DMS153 (cell line): ENCODE results near the gene KCTD8.

Experiments
- DNase-seq: peaks from one replicate; lab custom pipeline; 2025; lab: John Stamatoyannopoulos, UW

Gene KCTD8

DNA sequence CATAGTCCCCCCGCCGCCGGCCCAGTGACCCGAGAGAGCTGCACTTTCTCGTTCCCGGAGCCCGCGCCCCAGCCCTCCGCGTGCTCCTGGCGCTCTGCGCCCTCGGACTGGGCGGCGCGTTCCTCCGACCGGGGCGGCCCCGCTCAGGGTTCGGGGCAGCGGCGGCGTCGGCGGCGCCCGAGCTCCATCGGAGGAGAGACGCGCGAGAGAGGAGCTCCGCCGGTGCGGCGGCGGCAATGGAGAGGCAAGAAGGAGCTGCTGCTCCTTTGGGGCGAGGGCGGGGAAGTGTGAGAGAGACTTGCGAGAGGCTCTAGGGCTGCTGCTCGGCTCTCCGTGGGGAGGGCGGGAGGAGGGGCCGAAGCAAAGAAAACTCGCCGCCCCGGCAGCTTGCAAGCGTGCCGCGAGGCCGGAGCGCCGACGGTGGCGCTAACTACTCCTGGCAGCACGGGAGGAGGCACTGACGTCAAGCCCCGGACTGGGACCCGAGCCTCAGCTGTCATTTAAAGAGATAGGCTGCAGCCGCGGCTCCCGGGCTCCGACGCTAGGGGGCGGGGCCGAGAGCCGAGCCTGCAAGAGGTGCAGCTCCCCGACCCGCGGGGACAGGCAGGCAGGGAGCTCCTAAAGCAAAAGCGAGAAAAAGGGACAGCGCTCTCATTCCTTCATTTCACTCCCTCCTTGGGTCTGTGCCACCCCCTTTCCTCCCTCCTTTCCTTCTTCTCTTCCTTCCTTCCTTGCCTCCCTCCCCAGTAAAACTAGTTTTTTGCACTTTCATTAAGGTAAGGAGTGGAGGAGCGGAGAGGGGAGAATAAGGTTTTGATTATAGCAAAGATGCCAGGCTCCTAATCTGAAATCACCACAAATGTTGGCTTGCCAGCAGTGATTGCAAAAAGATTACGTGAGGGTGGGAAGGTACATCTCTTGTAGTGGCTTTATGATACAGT is at the start of gene KCTD8:
Gene KCTD8 (minus strand): TSS at position 289 of the 941 bp plus-strand sequence.
- DNase-seq: peak; percentile 81

DNA sequence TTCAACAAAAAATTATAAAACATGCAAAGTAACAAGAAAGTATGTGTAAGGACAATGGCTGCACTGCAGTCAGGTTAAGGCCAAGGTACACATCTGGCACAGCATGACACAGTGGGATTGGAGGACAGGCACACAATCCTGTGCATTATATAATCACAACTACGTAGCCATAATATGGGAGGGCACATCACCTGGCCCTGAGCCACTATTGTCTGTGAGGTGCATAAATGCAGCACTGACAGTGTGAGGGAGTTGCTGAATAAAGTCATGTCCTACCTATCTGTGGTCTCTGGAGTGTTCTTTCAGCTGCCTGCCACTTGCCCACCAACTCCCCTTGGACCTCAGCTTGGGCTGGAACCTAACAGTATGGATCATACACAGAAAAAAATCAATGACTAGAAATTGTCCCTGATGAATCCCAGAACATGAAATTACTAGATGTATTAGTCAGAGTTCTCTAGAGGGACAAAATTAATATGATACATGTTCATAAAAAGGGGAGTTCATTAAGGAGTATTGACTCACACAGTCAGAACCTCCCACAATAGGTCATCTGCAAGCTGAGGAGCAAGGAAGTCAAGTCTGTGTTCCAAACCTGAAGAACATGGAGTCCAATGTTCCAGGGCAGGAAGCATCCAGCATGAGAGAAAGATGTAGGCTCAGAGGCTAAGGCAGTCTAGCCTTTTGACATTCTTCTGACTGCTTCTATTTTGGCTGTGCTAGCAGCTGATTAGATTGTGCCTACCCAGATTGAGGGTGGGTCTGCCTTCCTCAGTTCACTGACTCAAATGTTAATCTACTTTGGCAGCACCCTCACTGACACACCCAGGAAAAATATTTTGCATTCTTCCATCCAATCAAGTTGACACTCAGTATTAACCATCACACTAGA is 46.4 kb upstream of the KCTD8 start:
- no peak for DNase-seq

DNA sequence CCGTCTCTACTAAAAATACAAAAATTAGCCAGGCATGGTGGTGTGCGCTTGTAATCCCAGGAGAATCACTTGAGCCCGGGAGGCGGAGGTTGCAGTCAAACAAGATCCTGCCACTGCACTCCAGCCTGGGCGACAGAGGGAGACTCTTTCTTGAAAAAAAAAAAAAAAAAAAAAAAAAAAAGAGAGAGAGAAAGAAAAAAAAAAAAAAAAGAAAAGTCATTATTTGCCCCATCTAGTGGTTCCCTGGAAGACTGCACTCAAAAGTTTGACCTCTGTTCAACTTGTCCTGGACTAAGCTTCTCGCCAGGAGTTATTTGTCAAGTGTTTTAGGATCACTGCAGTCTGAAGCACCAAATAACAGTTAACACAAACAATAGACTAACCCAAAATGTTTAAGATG is 45.3 kb upstream of the KCTD8 start:
- no peak for DNase-seq

DNA sequence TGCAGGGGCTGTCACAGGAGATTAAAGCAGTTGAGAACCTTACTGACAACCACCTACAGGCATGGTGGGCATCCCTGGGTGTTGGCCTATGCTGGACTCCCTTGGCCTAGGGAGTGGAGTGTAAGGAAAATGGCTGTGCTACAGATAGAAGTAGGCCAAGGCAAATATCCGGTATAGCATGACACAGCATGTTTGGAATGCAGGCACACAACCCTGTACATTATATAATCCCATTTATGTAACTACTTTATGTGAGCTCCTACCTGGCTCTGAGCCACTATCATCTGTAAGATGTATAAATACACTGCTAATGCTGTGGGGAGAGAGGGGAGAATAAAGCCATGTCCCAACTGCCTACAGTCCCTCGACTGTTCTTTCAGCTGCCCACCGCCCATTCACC is 38.7 kb upstream of the KCTD8 start:
- DNase-seq: peak; percentile 12

DNA sequence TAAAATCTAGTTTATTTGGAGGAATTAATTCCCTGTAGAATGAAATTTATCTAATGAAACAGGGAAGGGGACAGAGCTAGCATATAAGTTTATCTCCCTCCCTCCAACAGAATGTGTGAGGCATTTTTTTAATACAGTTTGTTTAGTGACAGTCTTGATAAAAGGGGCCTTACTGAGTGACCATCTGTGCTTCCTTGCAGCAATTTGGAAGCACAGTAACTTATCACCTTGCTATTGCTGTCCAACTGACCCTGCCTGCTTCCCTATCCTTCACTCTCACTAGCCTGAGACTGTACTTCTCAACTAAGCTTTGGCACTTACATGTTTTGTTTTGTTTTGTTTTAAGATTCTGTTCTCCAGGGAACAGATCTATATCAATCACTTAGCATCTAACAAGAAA is 31.1 kb upstream of the KCTD8 start:
- no peak for DNase-seq

DNA sequence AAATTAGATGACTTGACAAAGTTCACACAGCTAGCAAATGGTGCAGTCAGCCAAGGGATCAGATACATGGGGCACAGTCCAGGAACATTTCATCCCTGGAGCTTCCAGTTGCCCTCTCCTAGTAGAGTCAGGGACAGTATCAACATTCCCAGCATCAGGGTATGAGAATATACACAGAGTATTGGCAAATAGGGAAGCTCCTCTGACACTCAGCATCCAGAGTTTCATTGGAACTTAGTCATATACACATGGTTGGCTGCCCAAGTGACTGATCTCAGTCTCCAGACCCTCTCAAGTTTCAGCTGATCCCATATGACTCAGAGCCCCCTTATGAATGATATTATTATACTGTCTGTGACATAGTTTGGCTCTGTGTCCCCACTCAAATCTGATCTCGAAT is 13.7 kb upstream of the KCTD8 start:
- DNase-seq: no peak

DNA sequence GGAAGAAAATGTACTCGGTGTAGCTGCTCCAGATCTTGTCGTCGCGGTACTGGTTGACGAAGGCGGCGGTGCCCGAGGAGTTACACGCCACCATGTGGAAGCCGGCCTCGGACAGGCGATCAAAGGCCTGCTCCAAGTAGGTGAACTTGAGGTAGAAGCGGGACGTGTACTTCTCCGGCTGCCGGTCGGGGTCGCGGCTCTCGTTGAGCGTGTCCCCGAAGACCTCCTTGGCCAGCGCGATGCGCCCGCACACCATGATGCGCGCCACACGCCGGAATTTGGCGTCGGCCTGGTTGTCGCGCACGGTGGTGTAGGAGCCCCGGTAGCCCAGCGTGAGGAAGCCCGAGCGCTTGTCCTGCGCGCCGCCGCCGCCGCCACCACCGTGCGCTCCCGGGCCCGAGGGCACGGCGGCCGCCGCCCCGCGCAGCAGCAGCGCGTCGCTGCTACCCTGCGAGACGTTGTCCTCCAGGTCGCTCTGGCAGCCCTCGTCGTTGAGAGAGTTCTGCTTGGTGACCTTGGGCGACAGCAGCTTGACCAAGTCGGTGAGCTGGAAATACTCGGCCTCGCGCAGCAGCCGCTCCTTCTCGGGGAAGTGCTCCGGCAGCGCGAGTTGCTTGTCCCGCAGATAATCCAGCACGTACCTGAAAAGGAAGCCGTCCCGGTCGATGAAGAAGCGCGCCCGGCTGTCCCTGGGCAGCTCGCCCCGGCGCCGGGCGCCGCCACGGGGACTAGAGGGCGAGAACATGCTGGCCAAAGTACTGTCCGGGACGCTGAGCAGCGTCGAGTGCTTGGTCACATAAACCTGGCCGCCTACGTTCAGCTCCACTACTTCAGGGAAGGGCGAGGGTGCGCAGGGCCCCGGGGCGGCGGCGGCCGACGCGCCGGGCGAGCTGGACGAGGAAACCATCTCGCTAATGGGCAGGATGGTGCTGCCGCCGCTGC is 775 bp downstream of the KCTD8 start:
- DNase-seq: peak; percentile 4

DNA sequence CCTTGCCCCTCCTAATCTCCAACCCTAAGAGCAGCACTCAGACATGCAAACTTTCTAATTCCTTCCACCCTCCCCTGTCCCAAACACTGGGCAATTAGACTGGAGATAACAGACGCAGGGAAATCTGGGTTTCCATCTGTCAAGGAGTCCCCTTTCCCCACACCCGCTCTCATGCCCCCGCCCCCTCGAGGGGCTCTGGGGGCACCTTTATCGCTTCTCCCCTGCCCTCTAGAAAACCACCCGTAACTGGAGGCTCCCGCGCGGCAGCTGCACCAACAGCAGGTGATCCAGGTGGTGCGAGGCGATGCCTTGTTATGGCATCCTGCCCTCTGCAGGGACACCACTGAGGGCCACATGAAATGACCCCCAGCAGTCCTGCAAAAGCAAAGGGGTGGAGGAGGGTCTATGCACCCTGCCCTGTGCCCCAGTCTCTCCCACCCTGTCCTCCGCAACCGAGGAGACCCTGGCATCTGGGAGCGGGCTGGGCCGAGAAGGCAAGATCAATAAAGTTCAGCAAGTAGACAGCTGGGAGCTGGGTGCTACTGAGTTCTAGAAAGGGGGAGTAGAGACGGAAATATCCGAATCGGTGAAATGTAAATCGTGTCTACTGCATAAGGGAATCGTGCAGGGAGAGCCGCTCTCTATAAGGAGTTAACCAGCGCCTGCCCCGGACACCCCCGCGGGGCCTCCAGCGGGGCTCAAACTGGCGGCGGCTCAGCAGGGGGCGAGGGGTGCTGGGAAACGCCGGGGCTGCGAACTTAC is 1.6 kb downstream of the KCTD8 start:
- no peak for DNase-seq

DNA sequence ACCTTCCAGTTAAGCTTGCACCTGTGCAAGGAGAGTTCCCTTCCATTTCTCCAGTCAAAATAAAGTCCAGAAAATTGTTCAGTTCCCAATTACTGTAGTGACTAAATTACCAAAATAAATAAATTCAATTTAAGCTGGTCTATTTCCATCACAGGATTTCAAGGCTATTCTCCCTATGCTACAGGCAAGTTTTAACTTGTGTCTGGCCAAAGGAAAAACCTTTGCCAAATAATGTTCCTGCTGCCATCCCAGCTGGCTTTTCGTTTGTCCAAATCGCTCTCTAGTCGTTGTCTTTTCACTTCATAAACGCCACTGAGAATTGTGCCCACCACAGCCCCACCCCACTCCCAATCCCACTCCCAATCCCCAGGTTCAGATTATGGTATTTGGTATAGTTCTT is 2.4 kb downstream of the KCTD8 start:
- DNase-seq: no peak

DNA sequence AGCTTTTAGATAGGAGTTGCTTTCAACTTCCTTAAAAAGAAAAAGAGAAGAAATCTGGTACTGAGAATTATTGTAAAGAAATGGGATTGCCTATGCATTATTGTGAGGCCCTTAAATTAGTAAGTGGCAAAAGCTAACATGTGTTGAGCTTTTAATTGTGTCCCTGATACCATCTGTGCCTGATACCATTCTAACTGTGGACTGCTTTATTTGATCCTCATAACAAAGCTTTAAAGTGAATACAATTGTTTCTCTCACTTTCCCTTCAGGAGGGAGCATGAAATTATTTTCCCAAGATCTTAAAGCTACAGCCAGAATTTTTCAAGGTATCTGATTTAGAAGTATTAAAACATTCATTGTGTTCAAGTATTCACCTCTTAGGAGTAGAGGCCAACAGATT is 9.9 kb downstream of the KCTD8 start:
- DNase-seq: no peak

DNA sequence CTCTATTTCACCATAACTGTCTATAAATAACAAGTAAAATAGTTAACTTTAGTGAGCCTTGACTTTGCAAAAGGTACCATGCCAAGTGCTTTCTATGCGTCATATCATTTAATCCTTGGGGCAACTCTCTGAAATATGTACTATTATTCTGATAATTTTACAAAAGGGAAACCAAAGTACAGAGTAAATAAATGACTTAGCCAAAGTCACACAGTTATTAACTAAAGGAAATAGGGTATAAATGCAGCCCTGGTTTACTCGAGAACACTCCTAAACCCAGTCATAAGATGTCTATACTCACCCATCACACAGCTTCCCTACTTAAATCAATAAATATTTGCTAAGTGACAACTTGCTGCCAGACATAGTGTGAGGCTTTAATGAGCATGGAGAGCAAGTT is 14.4 kb downstream of the KCTD8 start:
- DNase-seq: no peak

DNA sequence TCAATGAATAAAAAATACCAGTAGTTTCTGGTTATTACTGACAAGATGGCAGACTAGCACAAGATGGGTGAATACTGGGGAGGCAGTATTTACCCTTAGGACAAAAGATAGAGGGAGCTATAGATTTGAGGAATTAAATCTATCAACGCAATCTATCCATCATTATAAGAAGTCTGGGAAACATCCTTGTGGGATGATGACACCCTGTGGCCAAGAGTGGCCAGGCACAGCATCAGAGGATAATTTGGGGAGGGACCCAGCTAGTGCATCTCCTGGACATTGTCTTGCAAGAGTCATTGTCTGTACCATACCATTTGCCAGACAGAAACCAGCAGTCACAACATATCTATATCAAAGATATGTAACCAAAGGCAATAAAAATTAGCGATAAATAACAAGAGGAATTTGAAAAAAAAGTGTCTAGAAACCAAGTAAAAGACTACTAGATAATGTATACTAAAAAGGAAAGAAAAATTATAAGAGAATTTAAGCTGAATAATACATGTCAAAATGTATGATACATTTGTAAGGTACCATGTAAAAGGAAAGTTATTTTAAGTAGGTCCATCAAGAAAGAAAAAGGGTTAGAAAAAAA is 22.9 kb downstream of the KCTD8 start:
- DNase-seq: no peak

DNA sequence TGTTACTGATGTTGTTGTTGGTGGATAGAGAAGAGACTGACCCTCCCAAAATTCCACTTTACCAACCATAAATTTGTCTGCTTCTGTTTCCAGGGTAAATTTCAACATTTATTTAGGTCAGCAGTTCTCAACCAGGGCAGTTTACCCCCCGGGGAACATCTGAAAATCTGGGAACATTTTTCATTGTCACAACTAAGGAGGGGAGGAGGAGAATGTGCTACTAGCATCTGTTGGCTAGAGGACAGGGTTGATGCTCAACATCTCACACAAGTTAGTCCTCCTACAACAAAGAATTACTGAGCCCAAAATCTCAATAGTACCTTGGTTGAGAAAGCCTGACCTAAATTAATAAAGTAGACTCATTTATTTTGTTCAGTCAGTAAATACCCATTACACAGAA is 25.7 kb downstream of the KCTD8 start:
- no peak for DNase-seq

DNA sequence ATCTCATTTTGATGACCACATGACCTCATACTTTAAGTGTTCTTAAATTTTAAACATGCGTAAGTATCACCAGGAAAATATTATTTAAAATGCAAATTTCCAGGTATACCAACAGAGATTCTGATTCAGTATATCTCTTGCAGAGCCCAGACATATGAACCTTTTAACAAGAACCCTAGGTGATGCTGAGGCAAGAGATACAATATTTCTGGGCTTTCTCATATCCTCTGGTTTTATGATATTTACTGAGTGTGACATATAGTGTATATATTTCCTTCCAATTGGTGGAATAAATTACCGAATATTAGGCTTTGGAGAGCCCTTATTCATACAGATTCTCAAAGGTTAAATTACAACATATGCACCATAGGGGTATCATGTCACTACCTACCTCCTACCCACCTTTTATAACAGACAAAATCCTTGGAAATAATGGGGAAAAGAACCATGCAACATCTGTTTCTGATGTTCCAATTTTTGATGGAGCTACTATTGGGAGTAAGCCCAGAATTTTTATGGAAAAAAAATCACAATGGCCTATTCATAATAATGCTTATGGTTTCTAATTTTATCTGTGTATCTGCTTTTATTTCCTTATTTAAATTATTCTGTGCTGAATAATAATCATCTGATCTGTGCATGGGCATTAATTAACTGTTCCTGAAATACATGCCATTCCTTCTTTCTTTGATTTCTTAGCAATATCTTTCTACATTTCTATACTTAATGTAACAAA is 27.1 kb downstream of the KCTD8 start:
- DNase-seq: no peak

DNA sequence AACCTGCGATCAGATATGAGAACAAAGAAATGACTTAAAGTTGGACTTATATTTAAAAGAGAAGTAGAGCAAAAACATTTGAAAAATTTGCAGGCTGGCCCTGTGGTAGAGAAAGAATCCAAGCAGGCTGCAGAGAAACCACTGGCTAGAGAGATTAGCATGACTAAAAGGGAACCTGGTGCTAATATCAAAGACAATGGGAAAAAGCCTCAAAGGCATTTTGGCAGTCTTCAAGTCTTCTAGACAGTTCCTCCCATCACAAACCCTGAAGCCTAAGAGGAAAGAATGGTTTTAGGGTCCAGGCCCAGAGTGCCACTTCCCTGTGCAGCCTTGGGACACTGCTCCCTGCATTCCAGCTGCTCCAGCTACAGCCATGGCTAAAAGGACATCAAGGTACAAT is 33.4 kb downstream of the KCTD8 start:
- DNase-seq: no peak

DNA sequence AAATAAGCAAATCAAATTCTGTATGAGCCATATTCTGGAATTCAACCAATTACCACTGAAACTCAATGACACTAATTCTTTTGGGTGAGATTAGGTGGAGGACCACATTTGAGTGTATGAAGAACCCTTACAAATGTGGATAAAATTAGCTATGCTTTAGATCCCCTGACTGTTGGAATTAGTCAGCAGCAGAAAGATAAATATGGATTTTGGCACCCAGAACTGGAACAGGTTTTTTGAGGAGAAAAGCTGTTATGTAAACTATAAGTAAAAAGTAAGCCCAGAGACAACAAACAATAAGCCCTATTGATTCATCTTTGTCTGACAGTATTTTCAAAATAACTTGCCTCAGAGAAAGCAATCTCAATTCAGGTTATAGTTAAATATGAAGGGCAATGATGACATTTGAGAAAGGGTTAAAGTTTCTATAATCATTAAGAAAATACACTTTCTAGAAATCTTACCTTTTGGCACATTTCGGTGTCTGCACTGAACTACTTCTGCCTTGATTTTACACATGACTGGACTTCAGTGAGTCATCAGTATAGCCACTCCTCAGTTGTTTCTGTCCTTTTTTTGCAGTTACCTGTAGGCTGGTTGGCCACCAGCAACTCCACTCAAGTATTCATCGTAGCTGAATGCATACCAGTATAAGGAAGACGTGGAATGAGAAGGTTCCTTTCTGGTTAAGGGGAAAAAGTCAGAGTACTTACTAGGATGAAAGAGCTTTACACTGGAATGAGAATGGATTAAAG is 80.0 kb downstream of the KCTD8 start:
- no peak for DNase-seq

DNA sequence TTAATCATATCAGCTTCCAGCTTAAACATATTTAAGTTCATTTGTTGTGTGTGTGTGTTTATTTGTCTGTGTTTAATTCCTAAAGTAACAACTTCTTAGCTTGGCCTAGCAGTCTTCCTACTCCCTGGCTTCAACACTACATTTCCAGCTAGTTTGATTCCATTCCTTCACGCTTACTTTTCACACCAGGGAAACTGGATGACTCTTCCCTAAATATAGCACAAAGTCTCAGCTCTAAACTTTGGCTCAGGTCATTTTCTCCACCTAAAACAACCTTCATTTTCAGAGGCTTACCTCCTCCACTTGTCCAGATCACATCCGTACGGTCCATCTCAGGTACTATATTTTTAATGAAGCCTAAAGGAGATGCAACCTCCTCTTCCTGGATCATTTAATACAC is 94.4 kb downstream of the KCTD8 start:
- DNase-seq: no peak

DNA sequence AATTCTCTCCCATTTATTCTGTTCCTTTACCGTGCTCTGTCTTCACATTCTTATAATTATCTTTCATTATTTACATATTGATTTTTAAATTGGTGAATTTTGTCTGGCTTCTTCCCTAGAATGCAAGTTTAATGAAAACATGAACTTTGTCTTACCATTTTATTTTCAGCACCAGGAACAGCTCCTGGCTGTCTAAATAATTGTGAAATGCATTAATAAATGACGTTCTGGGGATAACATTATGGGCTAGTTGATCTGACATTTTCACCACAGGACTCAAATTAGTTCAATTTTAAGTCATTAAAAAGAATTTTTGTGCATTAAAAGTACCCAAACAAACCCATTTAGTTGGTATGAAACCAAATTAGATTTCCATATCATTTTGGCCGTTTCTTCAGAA is 97.5 kb downstream of the KCTD8 start:
- no peak for DNase-seq

DNA sequence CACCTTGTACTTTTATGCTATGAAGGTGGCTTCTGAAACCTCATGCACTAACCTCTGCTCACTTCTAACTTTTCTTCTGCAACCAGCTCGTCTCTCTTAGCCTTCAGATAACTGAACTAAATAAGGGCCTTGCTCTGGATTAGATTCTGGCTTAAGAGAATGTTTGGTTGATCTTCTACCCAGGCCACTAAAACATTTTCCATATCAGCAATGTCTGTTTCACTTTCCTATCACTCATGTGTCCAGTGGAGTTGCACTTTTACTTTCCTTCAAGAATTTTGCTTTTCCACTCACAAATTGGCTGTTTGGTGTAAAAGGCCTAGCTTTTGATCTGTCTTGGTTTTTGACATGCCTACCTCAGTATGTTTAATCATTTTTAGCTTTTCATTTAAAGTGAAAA is 105.8 kb downstream of the KCTD8 start:
- DNase-seq: no peak
